HepG2 (cell line): Measurements from ENCODE around the gene U2AF1L4. TPM values are rescaled to one million over a fixed set of nuclear protein-coding genes. Genes with fewer than 3 reads are reported as not detected.

Experiments
- AGO2 ChIP-seq: fragments of 200-400 bp; formaldehyde crosslinking; optimal IDR thresholded peaks from 2 replicates; pipeline ENCODE3; 2017; ENCODE audit warnings: mild to moderate bottlenecking, low read depth, low read length, moderate library complexity
- ATAD3A ChIP-seq: sonication (generic); formaldehyde crosslinking; IDR thresholded peaks from 2 replicates; pipeline ENCODE4 v1.4.0; 2020; ENCODE audit warnings: missing genetic modification reagents
- BRCA1 ChIP-seq: sonication (generic); formaldehyde crosslinking; IDR thresholded peaks from 2 replicates; pipeline ENCODE4 v1.4.0; 2020; ENCODE audit warnings: missing genetic modification reagents
- CHCHD3 ChIP-seq: sonication (generic); formaldehyde crosslinking; IDR thresholded peaks from 2 replicates; pipeline ENCODE4 v1.8.0; 2022; ENCODE audit warnings: mild to moderate bottlenecking, missing genetic modification reagents, moderate library complexity
- DBP ChIP-seq: sonication (generic); formaldehyde crosslinking; IDR thresholded peaks from 2 replicates; pipeline ENCODE4 v1.4.0; 2020; ENCODE audit warnings: missing genetic modification reagents; ENCODE audit errors: not compliant biosample characterization
- HDAC6 ChIP-seq: fragments of 200-600 bp; sonication (generic); IDR thresholded peaks from 2 replicates; pipeline ENCODE4 v1.7.0; 2017; ENCODE audit warnings: mild to moderate bottlenecking, antibody characterized with exemption, low read length, low read depth
- ISX ChIP-seq: sonication (generic); formaldehyde crosslinking; conservative IDR thresholded peaks from 2 replicates; pipeline ENCODE4 v1.5.0; 2020; ENCODE audit warnings: missing genetic modification reagents
- MNT ChIP-seq: fragments of 450-650 bp; IDR thresholded peaks from 2 replicates; pipeline ENCODE4 v1.6.1; 2016
- MTERF4 ChIP-seq: sonication (generic); formaldehyde crosslinking; IDR thresholded peaks from 2 replicates; pipeline ENCODE4 v1.8.0; 2023; ENCODE audit warnings: mild to moderate bottlenecking, missing genetic modification reagents
- NFE2L1 ChIP-seq: sonication (generic); formaldehyde crosslinking; IDR thresholded peaks from 2 replicates; pipeline ENCODE4 v1.4.0; 2020; ENCODE audit warnings: missing genetic modification reagents, mild to moderate bottlenecking, borderline replicate concordance
- POLR2A ChIP-seq, 2 experiments: IDR thresholded peaks; 2 replicates each; pipeline ENCODE4 v1.6.1; 2011; ENCODE audit warnings: low read depth in 2 of 2, low read length in 2 of 2, mild to moderate bottlenecking in 1 of 2, moderate library complexity in 1 of 2; ENCODE audit not compliant: insufficient read depth in 1 of 2
- REXO4 ChIP-seq: sonication (generic); formaldehyde crosslinking; IDR thresholded peaks from 2 replicates; pipeline ENCODE4 v1.8.0; 2022; ENCODE audit warnings: missing genetic modification reagents, mild to moderate bottlenecking, borderline replicate concordance
- SIN3B ChIP-seq: fragments of 150-350 bp; IDR thresholded peaks from 2 replicates; pipeline ENCODE4 v1.6.1; 2014; ENCODE audit warnings: low read length
- SMAD9 ChIP-seq: sonication (generic); formaldehyde crosslinking; IDR thresholded peaks from 2 replicates; pipeline ENCODE4 v1.5.1; 2020; ENCODE audit warnings: mild to moderate bottlenecking, missing genetic modification reagents
- TBL1XR1 ChIP-seq: fragments of 150-350 bp; IDR thresholded peaks from 2 replicates; pipeline ENCODE4 v1.6.1; 2014; ENCODE audit warnings: borderline replicate concordance, low read length; ENCODE audit not compliant: partially characterized antibody
- TFE3 ChIP-seq: IDR thresholded peaks from 2 replicates; pipeline ENCODE4 v1.6.1; 2016
- ZBTB8A ChIP-seq: sonication (generic); formaldehyde crosslinking; IDR thresholded peaks from 2 replicates; pipeline ENCODE4 v1.4.0; 2020; ENCODE audit warnings: mild to moderate bottlenecking, low read depth, missing genetic modification reagents, borderline replicate concordance
- ZC3H13 ChIP-seq: sonication (generic); formaldehyde crosslinking; IDR thresholded peaks from 2 replicates; pipeline ENCODE4 v1.8.1; 2023; ENCODE audit warnings: mild to moderate bottlenecking, missing genetic modification reagents, moderate library complexity
- ZFP36L1 ChIP-seq: sonication (generic); formaldehyde crosslinking; IDR thresholded peaks from 2 replicates; pipeline ENCODE4 v1.8.0; 2022; ENCODE audit warnings: mild to moderate bottlenecking, missing genetic modification reagents, moderate library complexity
- ZNF124 ChIP-seq: sonication (generic); formaldehyde crosslinking; IDR thresholded peaks from 2 replicates; pipeline ENCODE4 v1.4.0; 2020; ENCODE audit warnings: missing genetic modification reagents
- ZSCAN30 ChIP-seq: sonication (generic); formaldehyde crosslinking; IDR thresholded peaks from 2 replicates; pipeline ENCODE4 v1.5.0; 2020; ENCODE audit warnings: mild to moderate bottlenecking, missing genetic modification reagents
- ZSCAN9 ChIP-seq: IDR thresholded peaks from 2 replicates; pipeline ENCODE4 v1.6.1; 2016; ENCODE audit warnings: borderline replicate concordance
- polyA plus RNA-seq, 8 experiments: library from polyadenylated mRNA; depleted of rRNA in 3 of 8; stranded (reverse) in 7 of 8; unstranded in 1 of 8; fragments of >200 nt; fragmentation: Illumina TruSeq in 4 of 8; extraction: Trizol in 4 of 8; gene quantifications; 2 replicates each; pipeline versions ENCODE4 v1.2.1 to v1.2.3, GENCODE V29; 2011 to 2016; ENCODE audit warnings: low read depth in 4 of 8, missing spikeins in 1 of 8, mixed read lengths in 1 of 8; ENCODE audit not compliant: insufficient read depth in 1 of 8
- total RNA-seq, 5 experiments: library from RNA; depleted of rRNA; stranded (reverse); fragments of >200 nt; fragmentation: Illumina TruSeq; extraction: Trizol; gene quantifications; 2 replicates each; pipeline ENCODE4 v1.2.3, GENCODE V29; 2016; ENCODE audit warnings: low read depth in 1 of 5

The U2AF1L4 gene
- total and polyA plus RNA-seq, 2 of the 13 experiments (the other 11 are each of a cell fraction or from before 2014, with no cell fraction given) = 7.9 to 15.4 TPM

- TF ChIP-seq ATAD3A = no peak
- TF ChIP-seq HDAC6 = no peak
- no peak for TF ChIP-seq SMAD9
- TF ChIP-seq REXO4 (CRISPR knock-in tag) = no peak
- TF ChIP-seq ZNF124 (CRISPR knock-in tag) = no peak
- TF ChIP-seq MNT = peak; percentile 53; the same call in 1 of the 2 replicates
- no peak for TF ChIP-seq ISX
- TF ChIP-seq MTERF4 (CRISPR knock-in tag) = no peak
- no peak for TF ChIP-seq BRCA1
- no peak for TF ChIP-seq NFE2L1 (CRISPR knock-in tag)
- TF ChIP-seq SIN3B = peak; percentile 24; the same call in 1 of the 2 replicates
- no peak for TF ChIP-seq ZC3H13 (CRISPR knock-in tag)
- no peak for TF ChIP-seq ZBTB8A
- TF ChIP-seq POLR2A (IDR thresholded peaks at IDR 0.05; ENCODE audit: insufficient read depth in 1 of 2, low read depth in 2 of 2, low read length in 2 of 2) = peak; percentile 83 to 93
- peak; percentile 51; the same call in 1 of the 2 replicates for TF ChIP-seq ZSCAN9 (CRISPR knock-in tag)
- TF ChIP-seq CHCHD3 = no peak
- TF ChIP-seq ZFP36L1 (CRISPR knock-in tag) = no peak
- no peak for TF ChIP-seq DBP (CRISPR knock-in tag)
- TF ChIP-seq TFE3 (CRISPR knock-in tag) = peak; percentile 38; the same call in 1 of the 2 replicates
- no peak for TF ChIP-seq ZSCAN30 (CRISPR knock-in tag)
- no peak for TF ChIP-seq TBL1XR1
- peak; percentile 46 for TF ChIP-seq AGO2
These were observed 3.1 kb upstream of the U2AF1L4 start, which contains the start of gene LIN37 (continued) for GRCh38 chr19:35748106-35749020.
